GM18873 (cell line): Measurements from ENCODE around the gene NPIPA7.
"Not testable (repeated sequence)": the region's sequence is repeated elsewhere in the genome, so short reads cannot be mapped to it uniquely, and the experiment has no call there.

Experiments
- ATAC-seq: cut with Tn5 transposase; IDR thresholded peaks from one replicate; pipeline ENCODE4 v1.9.1; 2021; ENCODE audit warnings: mild to moderate bottlenecking, moderate library complexity, moderate number of reproducible peaks; ENCODE audit not compliant: unreplicated experiment, low FRiP score

NPIPA7 gene

DNA sequence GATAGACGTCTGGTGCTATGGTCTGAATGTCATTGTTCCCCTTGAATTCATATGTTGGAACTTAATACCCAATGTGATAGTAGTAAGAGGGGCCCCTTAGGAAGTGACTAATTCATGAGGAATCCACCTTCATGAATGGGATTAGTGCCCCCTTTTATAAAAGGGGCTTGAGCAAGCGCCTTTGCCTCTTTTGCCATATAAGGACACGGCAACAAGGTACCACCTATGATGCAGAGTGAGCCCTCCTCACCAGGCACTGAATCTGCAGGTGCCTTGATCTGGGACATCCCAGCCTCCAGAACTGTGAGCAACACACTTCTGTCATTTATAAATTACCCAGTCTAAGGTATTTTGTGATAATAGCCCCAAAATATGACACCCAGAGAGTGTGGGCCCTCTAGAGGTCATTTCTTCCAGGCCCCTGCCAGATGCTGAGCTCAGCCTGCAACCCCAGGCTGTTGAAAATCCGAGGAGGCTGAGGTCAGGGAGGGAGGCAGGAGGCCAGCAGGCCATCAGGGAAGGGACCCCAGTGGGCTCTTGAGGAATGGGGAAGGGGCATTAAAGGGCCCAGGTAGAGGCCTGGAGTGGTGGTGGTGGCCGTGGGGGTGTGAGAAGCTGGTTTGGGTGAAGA is 39.1 kb downstream of the NPIPA7 start:
- not testable (repeated sequence) for ATAC-seq

DNA sequence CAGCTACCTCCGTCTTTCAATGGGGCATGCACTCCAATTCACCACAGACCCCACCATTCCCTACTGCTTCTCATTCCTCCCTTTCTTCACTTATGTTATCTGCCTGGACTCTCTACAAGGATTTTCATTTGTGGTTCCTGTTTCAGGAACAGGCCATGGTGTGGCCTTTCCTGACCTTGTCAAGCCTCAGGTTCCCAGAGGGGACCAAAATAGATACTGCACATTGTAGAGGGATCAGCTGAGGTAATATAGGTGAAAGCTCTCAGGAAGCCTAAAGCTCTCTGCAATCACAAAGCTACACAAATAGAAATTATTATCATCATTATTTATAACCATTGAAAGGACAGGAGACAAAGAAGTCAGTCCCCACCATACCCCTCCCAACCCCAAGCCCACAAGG is 41.6 kb downstream of the NPIPA7 start:
- not testable (repeated sequence) for ATAC-seq

DNA sequence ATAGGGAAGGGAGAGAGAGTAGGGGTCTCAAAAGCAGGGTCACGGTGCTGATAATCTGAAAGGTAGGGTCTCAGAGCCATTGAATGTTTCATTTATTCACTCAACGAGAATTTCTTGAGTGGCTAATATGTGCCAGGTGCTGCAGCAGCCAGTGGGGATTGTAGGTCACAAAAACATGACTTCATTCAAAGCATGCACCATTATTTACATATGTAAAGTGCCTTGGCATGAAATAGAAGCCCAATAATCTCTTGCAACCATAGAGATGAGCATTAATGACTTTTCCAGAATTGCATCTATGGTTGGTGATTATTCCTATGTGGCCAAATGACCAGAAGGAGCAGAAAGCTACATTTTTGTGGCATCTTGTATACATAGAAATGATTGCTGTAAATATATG is 46.2 kb downstream of the NPIPA7 start:
- not testable (repeated sequence) for ATAC-seq

DNA sequence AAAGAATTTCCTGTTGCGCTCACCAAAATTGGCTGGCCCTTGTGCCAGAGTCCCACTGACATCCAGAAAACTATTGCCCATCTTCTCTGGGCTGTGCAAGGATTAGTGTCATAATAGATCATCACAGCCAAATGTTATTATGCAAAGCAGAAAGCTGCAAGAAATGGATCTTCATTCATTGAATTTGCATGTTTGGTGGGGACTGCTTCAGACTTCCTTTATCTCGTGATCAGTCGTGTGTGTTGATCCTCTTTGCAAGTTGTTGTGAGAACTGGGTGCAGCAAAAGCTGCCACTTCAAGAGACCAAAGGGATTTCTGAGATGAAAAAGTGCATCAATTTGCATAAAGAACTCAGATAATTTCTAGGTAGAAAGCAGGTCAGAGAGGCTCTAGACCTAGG is 52.2 kb downstream of the NPIPA7 start:
- not testable (repeated sequence) for ATAC-seq

DNA sequence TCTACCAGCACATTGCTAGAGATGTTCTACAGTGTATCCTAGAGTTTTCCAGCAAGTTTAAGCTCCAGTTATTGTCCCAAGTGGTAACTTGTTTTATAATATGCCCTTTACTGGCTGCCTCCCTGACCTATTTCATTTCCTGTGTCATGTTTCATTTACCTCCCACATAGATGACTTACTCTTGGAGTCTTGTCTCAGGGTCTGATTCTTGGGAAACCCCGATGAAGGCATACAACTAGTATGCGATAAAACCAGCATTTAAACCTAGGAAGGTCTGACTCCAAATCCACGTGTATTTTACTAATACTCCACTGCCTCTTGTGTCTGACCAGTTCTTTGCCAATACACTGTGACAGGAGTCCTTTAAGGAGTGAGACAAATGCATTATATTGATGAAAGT is 55.8 kb downstream of the NPIPA7 start:
- not testable (repeated sequence) for ATAC-seq

DNA sequence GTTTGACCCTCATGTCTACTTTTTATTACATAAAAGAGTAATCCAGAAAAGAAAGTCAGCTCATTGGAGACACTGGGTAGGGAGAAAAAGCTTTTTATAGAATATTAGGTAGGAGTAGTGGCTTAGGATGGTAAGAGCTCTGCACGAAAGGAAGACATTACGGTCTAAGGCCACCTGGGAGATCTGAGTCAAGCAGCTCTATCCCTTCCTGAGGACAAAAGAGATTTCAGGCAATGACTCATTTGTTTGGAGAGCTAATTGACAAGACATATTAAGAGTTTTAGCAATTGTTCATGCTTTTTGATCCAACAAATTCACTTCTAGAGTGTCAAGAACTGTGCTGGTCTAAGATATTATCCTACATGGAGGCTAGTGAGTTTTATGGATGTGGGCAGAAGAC is 62.5 kb downstream of the NPIPA7 start:
- ATAC-seq, result not testable (repeated sequence)
